ENCODE data around the gene DEFB108B.
"Not testable (repeated sequence)": the region's sequence is repeated elsewhere in the genome, so short reads cannot be mapped to it uniquely, and the experiment has no call there.

GRCh38 chr11:71843355-71843754, 10.4 kb downstream of the DEFB108B start:
- not testable (repeated sequence) for TF ChIP-seq REST (IDR thresholded peaks at IDR 0.05); JUND (IDR thresholded peaks at IDR 0.05); CTCF (IDR thresholded peaks at IDR 0.05; ENCODE audit: low read depth, low read length, missing input control); ATF3 (IDR thresholded peaks at IDR 0.05); RAD21 (IDR thresholded peaks at IDR 0.05); TAF1 (conservative IDR thresholded peaks at IDR 0.05); GABPA (IDR thresholded peaks at IDR 0.05 in 1 of 2, conservative IDR thresholded peaks at IDR 0.05 in 1 of 2); YY1 (IDR thresholded peaks at IDR 0.05)

Measured in liver (tissue), 3 donors.